Putamen (tissue), 1 donor: ENCODE results near the gene PTH2.
"Not testable (repeated sequence)": the region's sequence is repeated elsewhere in the genome, so short reads cannot be mapped to it uniquely, and the experiment has no call there.

ENCODE experiments used
- DNase-seq: peaks from one replicate; pipeline ENCODE4 v3.0.0-alpha.2; 2016; ENCODE audit warnings: low spot score

PTH2 gene

DNA sequence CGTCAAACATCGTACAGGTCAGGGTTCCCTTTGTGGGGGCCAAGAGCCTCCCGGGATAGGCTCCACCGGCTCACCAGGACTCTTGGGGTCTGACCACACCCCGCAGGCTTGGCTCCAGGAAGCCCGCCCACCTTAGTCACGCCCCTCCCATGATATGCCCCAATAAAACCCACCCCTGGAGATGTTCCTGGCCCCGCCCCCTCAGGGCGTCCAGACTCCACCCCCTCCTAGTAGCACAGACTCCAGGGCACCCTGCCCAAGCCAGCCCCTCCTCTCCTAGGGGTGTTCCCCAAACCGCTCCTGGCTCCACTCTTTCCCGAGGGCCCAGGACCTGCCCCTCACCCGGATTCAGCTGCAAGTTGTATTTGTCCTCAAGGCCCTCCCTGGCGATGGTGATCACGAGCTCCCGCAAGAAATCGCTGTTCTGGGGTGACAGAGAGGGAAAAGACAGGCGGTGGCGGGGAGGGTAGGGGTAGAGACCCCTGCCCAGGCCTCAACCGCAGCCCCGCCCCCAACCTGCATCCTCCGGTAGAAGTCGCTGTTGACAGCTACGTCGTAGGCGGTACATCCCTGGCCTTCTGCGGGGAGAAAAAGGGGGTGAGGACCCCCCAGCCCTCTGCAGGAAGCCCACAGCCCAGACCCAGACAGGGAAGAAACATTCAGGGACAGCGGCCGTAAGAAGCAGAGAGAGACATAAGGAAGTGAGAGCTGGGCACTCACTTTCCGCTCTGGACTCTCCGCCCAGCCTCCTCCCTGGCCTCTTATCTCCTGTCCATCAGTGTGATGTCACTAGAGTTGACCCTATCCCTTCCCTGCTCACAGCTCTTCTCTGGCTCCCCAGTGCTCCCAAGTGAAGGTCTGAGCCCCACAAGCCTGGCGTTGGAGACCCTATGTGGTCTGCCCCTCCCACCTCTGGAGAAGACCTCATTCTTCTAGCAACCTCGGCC lies 24.5 kb upstream of the PTH2 start:
- DNase-seq, result no peak

DNA sequence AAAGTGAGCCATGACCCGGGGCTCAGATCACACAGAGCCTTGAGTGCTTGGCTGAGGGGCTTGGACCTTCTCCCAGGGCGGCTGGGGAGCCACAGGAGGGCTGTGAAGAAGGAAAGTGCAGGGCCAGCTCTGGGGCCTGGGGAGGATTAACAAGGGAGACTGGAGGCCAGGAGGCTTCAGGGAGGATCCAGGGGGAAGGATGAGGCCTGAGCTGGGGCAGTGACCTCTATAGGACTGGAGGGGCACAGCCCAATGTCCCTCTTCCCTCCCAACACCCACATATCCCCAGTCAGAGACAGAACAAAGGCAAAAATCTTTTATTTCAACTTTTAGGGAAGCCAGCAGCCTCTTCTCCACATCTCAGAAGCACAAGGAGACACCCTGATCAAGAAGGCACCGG lies 22.8 kb upstream of the PTH2 start:
- no peak for DNase-seq

DNA sequence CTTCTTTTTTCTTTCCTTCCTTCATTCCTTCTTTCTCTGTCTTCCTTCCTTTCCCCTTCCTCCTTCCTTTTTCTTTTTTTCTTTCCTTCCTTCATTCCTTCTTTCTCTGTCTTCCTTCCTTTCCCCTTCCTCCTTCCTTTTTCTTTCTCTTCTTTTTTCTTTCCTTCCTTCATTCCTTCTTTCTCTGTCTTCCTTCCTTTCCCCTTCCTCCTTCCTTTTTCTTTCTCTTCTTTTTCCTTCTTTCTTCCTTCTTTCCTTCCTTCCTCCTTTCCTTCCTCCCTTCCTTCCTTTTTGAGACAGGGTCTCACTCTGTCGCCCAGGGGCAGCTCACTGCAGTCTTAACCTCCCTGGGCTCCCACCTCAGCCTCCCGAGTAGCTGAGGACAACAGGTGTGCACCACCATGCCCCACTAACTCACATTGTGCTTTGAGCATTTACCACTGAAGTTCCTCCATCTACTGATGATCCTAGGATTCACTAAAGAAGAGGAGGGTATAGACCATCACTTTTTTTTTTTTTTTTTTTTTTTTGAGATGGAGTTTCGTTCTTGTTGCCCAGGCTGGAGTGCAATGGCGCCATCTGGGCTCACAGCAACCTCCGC lies 21.0 kb upstream of the PTH2 start:
- not testable (repeated sequence) for DNase-seq

DNA sequence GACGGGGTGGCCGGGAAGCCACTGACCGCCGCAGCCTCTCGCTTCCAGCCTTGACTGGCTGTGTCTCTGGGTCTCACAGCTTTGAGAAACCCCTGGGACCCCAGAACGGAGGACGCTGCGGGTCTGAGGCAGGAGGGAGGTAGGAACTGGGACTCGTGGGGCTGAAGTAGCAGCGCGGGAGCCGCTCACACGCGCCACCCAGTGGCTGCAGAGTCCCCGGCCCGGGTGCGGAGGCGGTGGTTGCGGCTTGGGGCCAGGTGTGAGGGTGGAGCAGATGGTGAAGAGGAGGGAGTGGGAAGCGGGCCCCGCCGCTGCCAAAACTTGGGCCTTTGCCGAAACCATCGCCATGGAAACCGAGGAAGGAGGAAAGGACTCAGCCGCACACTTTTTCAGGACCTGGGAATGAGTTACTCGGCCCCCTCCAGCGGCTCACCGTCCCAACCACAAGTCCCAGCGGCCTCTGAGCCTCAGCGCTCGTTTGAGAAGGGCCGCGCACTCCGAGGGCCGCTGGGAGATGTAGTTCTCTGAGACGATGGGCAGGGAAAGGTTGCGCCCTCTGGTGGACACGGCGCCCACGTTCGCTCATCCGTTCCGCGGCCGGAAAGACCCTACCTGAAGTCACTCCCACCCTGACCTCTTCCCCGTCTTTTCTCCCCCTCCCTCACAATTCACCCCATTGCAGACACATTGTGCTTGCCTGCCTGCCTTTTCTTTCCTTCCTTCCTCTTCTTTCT lies 20.3 kb upstream of the PTH2 start:
- DNase-seq, result peak; percentile 93

DNA sequence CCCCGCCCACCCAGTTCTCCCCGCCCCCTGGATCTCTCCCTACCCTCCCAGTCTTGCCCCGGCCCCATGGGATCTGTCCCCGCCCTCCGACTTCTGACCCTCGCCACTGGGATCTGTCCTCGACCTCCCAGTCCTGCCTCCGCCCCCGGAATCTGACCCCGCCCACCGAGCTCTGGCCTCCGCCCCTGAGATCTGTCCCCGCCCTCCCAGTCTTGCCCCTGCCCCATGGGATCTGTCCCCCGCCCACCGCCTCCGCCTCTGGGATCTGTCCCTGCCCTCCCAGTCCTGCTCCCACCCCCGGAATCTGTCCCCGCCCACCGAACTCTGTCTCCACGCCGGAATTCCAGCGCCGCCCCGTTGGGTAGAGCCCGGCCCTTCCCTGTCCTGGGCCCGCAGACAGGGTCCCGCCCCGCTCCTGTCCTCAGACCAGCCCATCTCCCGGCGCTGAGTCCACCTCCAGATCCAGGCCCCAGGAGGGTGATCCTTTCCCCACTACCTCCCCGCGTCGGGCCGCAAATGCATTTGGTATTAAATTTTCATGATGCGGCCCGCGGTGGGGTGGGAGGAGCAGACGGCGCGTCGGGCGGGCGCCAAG lies 19.6 kb upstream of the PTH2 start:
- DNase-seq, result no peak

DNA sequence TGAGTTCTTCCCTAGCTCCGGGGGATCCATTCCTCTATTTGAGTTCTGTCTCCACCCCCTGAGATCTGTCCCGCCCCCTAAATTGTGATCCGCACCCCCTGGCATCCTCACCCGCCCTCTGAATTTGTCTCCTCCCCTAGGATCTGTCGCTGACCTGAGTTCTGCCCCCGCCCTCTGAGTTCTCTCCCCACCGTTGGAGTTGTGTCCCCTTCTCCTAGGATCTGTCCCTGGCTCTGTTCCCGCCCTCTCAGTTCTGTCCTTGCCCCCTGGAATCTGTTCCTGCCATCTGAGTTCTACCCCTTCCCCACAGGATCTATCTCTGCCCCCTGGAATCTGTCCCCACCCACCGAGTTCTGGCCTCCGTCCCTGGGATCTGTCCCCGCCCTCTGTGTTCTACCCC lies 19.1 kb upstream of the PTH2 start:
- DNase-seq, result no peak

DNA sequence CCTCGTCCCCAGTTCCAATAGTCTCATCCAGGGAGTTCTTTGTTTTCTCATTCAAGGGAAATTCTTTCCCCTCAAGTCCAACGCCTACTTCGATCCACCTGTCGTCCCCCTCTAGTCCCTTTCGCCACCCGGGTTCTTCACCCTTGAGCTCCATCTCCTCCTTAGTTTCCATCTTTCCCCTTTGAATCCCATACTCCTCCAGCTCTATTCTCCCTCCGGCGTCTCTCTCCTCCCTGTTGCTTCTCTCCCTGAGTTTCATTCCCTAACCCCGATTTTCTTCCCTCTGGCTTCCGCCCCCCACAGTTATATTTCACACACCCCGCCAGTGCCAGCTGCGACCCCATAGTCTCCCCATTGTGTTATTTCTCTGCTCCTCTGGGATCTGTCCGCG lies 18.7 kb upstream of the PTH2 start:
- DNase-seq, result no peak

DNA sequence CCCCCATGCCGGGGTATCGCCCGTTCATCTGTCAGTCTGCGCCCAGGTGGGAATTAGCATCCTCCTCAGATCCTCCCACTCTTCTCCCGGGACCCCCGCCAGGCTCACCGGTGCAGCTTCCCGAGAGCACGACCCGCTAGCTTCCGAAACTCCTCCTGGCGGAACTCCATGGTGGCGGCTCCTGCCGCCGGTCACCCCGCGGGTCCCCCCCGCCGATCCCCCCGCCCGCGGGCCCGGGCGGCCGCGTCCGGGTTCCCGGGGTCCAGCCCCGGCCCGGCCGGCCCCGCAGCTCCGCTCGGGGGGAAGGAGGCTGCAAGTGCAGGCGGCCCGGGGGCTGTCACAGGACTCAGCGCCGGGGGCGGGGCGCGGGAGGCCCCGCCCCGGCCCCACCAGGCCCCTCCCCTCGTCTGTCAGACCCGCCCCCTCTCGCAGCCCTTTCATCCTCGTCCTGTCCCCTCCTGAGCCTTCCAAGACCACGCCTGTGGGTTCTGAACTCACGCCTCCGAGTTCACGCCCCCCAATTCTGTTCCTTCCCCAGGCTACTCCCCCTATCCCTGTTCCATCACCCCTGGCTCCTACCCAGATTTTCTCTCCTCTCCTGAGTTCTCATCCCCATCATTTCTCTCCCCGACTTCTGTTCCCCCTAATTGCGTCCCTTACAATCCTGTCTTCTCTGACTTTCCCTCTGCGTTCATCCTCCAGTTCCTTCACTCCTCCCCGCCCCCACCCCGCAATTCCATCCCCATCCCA lies 18.1 kb upstream of the PTH2 start, which contains the start of gene SLC17A7:
TSS of gene SLC17A7 (minus strand) at position 318 of the 750 bp plus-strand sequence. CDS start at position 170, 148 bp downstream.
- DNase-seq, result no peak

DNA sequence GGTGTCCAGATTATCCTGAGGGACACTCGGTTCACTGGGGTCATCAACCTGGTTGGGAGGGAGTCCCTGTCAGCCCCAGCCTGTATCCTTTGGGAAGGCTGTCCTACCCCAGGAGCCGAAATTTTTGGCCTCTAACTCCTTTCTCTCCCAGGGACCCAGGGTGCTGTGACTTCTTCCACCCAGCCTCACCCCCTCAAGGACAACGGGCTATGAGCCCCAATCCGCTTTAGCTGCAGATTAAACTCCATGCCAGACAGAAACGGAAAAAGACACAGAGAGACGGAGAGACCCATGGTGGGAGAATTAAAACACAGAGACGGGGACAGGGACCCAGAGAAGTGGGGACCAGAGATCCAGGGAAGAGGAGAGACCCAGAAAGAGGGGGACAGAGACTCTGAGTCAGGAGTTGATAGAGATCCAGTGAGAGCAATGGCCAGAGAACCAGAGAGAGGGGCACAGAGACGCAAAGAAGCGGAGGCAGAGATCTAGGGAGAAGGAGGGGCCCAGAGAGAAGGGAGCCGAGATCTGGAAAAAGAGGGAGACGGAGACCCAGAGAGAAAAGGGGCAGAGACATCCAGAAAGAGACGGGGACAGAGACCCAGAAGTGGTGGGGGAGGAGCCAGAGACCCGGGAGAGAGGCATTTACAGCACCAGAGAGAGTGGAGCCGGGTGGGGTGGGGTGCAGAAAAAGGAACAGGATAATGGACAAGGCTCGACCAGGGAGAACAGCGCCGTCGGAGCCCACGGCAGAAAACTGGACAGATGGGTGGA lies 17.4 kb upstream of the PTH2 start:
- no peak for DNase-seq

DNA sequence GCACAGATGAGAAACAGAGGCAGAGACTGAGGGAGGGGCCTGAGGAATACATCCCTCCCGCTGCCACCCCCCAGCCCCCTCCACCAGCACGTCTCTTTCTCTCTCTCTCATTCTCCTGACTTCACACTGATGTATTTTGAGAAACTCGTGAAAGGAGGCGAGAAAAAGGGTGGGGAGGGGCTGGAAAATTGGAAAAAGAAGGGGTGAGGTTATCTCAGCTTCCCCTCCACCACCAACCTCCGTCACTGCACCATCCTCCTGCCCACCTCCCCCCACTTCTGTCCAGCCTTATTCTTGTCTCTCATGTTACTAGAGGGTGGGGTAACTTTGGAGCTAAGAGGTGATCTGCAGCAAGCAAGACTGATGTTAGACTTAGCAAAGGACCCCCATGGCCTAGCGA lies 16.6 kb upstream of the PTH2 start:
- no peak for DNase-seq

DNA sequence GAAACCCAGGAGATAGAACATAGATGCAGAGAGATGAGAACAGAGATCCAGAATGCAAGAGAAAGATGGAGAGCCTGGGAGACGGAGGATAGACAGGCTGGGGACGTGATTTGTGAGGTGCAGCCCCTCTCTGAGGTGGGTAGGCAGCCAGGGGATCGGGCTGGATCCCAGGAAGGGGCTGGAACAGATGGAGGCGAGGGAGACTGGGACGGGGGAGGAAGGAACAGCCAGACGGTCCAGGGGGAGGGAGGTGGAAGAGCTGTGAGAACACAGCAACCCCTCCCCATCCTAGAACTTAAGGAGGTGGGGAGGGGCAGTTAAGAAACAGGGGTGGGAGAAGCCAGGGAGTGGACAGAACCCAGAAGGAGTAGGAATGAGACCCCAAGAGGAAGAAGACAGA lies 15.0 kb upstream of the PTH2 start:
- no peak for DNase-seq

DNA sequence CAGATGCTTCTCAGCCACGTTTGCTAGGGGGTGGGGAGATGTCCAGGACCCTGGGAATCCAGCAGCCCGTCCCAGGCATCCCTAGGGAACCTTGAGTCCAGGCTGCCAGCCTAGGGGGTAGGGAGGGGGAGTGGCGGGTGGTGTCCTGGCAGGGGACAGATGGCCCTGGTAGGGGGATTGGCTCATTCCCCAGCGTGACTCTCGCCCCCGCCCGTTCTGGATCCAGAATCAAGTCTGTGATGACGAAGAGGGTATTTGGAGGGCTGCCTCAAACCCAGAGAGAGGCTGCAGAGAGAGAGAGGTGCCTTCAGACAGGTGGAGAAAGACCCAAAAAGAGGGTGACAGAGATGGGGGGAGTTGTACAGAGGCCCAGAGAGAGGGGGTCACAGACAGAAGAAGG lies 14.0 kb upstream of the PTH2 start:
- DNase-seq, result no peak

DNA sequence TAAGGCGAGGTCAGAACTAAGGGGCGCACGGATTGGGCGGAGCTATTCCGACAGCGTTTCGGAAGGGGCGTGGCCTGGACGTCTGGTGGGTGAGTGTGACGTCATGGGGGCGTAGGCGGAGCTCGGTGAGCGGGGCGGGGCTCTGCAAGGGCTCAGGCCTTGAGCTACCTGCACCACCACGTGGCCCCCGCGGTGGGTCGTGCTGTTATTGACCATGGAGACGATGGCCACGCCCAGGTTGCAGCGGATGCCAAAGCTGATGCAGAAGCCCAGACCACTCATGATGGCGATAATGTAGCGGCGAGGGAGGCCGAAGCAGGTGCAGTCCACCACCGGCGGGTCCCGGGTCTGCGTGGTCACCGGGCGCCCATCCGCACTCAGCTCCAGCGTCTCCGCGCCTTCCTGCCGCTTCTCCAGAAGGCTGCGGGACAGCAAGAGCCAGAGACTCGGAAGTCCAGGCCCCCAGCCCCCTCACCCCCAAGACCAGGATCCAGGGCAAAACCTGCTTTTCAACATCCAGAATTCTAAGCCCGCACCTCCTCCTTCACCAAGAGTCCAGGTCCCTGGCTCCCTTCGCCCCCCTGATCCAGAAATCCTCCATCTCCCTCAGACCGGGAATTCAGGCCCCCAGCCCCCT lies 13.3 kb upstream of the PTH2 start:
- no peak for DNase-seq

DNA sequence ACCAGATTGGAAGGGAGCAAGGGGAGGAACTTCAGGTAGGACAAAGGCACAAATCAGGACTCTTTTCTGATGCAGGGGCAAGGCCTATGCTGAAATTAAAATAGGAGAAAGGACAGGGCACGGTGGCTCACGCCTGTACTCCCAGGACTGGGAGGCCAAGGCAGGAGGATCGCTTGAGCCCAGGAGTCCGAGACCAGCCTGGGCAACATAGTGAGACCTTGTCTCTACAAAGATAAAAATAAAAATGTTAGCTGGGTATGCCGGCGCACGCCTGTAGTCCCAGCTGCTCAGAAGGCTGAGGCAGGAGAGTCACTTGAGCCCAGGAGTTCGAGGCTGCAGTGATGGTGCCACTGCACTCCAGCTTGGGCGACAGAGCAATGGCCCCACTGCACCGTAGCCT lies 12.4 kb upstream of the PTH2 start:
- DNase-seq, result no peak

DNA sequence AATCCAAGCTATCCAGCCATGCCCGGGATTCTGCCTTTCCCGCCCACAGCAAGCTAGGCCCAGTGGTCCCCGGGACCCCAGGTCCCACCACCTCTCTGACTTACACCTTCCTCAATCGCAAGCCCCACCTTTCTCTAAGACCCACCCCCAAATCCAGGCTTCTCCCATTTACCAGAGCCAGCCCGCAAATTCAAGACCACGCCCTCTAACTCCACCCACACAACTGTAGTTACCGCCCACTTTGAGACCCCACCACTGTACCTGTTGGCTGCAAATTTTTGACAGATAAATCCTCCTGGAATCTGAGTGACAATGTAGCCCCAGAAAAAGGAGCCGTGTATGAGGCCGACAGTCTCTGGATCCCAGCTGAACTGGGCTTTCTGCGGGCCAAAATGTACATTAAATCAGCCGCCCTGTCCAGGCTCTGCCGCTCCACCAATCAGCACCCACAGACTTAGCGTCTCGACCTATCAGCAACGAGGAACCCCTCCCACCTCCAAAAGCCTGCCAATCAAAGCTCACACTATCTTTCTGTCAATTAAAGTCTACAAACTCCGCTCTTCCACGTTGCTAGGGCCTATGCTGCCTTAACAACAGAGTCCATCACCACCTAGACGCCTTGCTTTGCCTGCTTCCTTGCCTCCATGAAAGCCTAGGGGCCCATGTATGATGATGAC lies 11.8 kb upstream of the PTH2 start:
- no peak for DNase-seq

DNA sequence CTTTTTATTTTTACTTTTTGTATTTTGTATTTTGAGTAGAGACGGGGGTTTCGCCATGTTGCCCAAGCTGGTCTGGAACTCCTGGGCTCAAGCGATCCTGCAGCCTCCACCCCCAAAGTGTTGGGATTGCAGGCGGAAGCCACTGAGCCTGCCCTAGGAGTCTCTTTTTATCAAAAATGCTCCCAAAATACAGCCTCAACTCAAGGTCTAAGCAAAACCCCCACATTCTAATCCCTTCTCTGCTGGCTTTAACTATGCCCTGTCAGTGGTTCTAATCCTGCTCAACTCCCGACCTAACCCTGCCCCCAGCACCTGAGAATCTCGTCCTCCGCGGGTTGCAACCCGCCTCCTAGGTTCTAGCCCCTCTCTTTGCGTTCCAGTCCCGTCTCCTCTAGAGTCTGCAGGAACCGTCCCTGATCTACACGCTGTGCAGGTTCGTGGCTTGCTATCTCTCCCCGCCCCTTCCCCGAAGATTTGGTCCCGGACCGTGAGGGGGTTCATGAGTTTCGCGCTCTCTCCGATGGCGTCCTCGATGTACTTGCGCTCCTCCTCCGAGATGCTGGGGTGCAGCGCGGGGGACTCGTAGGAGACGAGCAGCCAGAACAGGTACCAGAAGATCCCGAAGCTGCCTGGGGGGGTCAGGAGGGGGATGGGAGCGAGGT lies 10.1 kb upstream of the PTH2 start:
- DNase-seq, result no peak

DNA sequence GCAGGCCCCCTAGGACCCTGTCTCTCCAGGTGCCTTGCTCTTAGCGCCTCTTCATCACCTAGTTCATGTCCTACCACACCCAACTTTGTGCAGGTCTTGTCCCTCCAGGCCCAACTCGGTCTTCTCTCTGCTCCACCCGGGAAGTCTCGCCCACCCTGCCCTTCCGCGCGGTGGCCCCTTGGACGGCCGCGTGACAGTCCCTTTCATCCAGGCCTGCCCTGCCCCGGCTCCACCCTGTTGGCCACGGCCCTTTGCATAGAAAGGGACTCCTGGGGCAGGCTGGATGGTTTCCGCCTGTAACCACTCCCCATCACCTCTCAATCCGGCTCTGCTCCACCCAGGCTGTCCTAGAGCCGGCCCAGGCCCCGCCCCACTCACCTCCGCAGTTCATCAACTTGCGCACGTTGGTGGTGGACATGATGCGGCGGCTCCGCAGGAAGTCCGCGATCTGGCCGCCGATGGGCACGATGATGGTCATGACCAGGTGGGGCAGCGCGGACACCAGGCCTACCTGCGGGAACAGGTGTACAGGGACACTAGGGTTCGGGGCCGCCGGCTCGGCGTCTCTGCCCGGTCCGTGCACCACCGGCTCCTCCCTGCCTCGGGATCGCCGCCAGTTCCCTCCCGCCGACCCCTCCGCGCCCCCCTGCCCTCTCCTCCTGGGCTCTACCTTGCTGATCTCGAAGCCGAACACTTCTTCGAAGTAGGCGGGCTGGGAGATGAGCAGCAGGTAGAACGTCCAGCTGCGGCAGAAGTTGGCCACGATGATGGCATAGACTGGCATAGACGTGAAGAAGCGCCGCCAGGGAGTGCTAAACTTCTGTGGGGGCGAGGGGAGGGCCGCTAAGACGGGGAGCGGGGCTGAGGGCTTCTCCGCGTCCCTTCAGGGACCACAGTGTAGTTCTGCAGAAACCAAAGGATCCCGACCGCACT lies 9.2 kb upstream of the PTH2 start:
- DNase-seq, result no peak

DNA sequence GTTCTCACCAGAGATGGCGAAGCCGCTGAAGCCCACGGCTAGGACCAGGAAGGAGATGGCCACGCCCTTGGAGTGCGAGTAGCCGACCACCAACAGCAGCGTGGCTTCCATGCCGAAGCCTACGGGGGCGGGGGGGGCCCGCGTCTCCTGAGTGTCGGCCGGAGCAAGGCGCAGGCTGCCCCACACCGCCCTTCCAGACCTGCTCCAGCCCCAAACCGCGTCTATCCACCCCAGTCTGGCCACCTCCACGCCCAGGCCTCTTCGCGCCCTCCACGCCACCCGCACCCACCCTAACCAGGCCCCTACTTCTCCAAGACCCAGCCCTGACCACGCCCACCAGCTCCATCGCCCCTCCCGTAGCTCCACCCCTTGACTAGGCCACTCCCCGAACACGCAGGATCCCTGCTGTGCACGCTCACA lies 8.1 kb upstream of the PTH2 start:
- DNase-seq, result no peak
